SK-N-SH (cell line): Measurements from ENCODE around the gene SYNGR4. TPM values are rescaled to one million over a fixed set of nuclear protein-coding genes. Genes with fewer than 3 reads are reported as not detected.

Experiments used
- CTCF ChIA-PET: fragments of 300-600, 350-600 bp; formaldehyde crosslinking; extraction: SDS; loops from one replicate; lab custom pipeline; 2021; lab: Yijun Ruan, JAX
- POLR2A ChIA-PET: fragments of 350-600 bp; sonication (Branson Sonifier 250); formaldehyde crosslinking; extraction: SDS; loops from one replicate; lab custom pipeline; 2020; ENCODE audit warnings: antibody characterized with exemption, inconsistent platforms; lab: Yijun Ruan, JAX
- DNase-seq: peaks from one replicate; pipeline ENCODE4 v3.0.0; 2012
- H2AFZ ChIP-seq: fragments of 200-600 bp; sonication (generic); 2 replicates; pipeline ENCODE4 v1.8.1; 2016; ENCODE audit warnings: antibody characterized with exemption, mild to moderate bottlenecking, low read depth
- H3F3A ChIP-seq: fragments of 200-600 bp; sonication (generic); replicated peaks from 2 replicates; pipeline ENCODE3; 2016; ENCODE audit warnings: antibody characterized with exemption, mild to moderate bottlenecking; ENCODE audit not compliant: insufficient read depth
- H3K27ac ChIP-seq, 2 experiments: fragments of 200-500 bp in 1 of 2; fragments of 200-600 bp in 1 of 2; sonication (Bioruptor generic) in 1 of 2; sonication (generic), shearing (Covaris generic) in 1 of 2; 2 replicates each; pipeline versions ENCODE4 v1.5.1 to v1.6.1; 2014 to 2016; ENCODE audit warnings: low read depth in 2 of 2, inconsistent platforms in 1 of 2, low read length in 1 of 2, mild to moderate bottlenecking in 1 of 2, mixed read lengths in 1 of 2
- H3K27me3 ChIP-seq: fragments of 200-600 bp; sonication (generic), shearing (Covaris generic); 2 replicates; pipeline ENCODE4 v1.6.1; 2016; ENCODE audit warnings: mixed run types; ENCODE audit not compliant: insufficient read depth
- H3K36me3 ChIP-seq, 2 experiments: fragments of 200-500 bp in 1 of 2; fragments of 200-600 bp in 1 of 2; sonication (Bioruptor generic) in 1 of 2; sonication (generic) in 1 of 2; replicated peaks in 1 of 2; 2 replicates each; pipeline versions ENCODE3 to v1.5.1; 2014 to 2016; ENCODE audit warnings: low read length in 1 of 2, mild to moderate bottlenecking in 1 of 2; ENCODE audit not compliant: insufficient read depth in 2 of 2, control insufficient read depth in 1 of 2
- H3K4me1 ChIP-seq, 2 experiments: fragments of 200-500 bp in 1 of 2; fragments of 200-600 bp in 1 of 2; sonication (Bioruptor generic) in 1 of 2; sonication (generic), shearing (Covaris generic) in 1 of 2; 2 replicates each; pipeline versions ENCODE4 v1.5.1 to v1.6.1; 2014 to 2016; ENCODE audit warnings: low read depth in 1 of 2, low read length in 1 of 2, mixed run types in 1 of 2; ENCODE audit not compliant: insufficient read depth in 2 of 2, control insufficient read depth in 1 of 2
- H3K4me2 ChIP-seq: fragments of 200-600 bp; sonication (generic), shearing (Covaris generic); 2 replicates; pipeline ENCODE4 v1.6.1; 2017; ENCODE audit warnings: mixed run types
- H3K4me3 ChIP-seq, 2 experiments: fragments of 200-500 bp in 1 of 2; fragments of 200-600 bp in 1 of 2; sonication (Bioruptor generic) in 1 of 2; sonication (generic), shearing (Covaris generic) in 1 of 2; 2 replicates each; pipeline versions ENCODE4 v1.5.1 to v1.8.1; 2014 to 2016; ENCODE audit warnings: low read depth in 2 of 2, inconsistent platforms in 1 of 2, low read length in 1 of 2, mild to moderate bottlenecking in 1 of 2, mixed read lengths in 1 of 2, moderate library complexity in 1 of 2
- H3K79me2 ChIP-seq: fragments of 200-600 bp; sonication (generic); 2 replicates; pipeline ENCODE4 v1.8.1; 2017; ENCODE audit warnings: mild to moderate bottlenecking; ENCODE audit not compliant: insufficient read depth
- H3K9ac ChIP-seq: fragments of 200-600 bp; sonication (generic); 2 replicates; pipeline ENCODE4 v1.6.1; 2017; ENCODE audit warnings: mixed run types
- H3K9me2 ChIP-seq: fragments of 200-600 bp; sonication (generic); 2 replicates; pipeline ENCODE4 v1.6.1; 2017; ENCODE audit warnings: mixed run types
- H3K9me3 ChIP-seq: fragments of 200-600 bp; sonication (generic); 2 replicates; pipeline ENCODE4 v1.6.1; 2017; ENCODE audit warnings: mixed run types, mild to moderate bottlenecking, moderate library complexity
- H4K20me1 ChIP-seq: fragments of 200-600 bp; sonication (generic); 2 replicates; pipeline ENCODE4 v1.6.1; 2017; ENCODE audit warnings: mild to moderate bottlenecking, mixed run types; ENCODE audit not compliant: insufficient read depth
- ELF1 ChIP-seq: IDR thresholded peaks from 2 replicates; pipeline ENCODE4 v1.4.0; 2012
- FOSL2 ChIP-seq: IDR thresholded peaks from 2 replicates; pipeline ENCODE4 v1.4.0; 2012; ENCODE audit warnings: low read depth, mild to moderate bottlenecking, moderate library complexity, borderline replicate concordance
- FOXJ3 ChIP-seq: sonication (generic); formaldehyde crosslinking; IDR thresholded peaks from 2 replicates; pipeline ENCODE4 v1.5.1; 2020; ENCODE audit warnings: mild to moderate bottlenecking, missing genetic modification reagents
- FOXM1 ChIP-seq: IDR thresholded peaks from 2 replicates; pipeline ENCODE4 v1.4.0; 2012; ENCODE audit warnings: low read depth, mild to moderate bottlenecking
- GATA2 ChIP-seq: sonication (generic); formaldehyde crosslinking; IDR thresholded peaks from 2 replicates; pipeline ENCODE4 v1.5.0; 2020; ENCODE audit warnings: mild to moderate bottlenecking, missing genetic modification reagents
- IRF3 ChIP-seq: fragments of 150-350 bp; IDR thresholded peaks from 2 replicates; pipeline ENCODE4 v1.6.1; 2016; ENCODE audit warnings: mild to moderate bottlenecking, low read depth, low read length
- JUND ChIP-seq: IDR thresholded peaks from 2 replicates; pipeline ENCODE4 v1.4.0; 2012
- NRF1 ChIP-seq: IDR thresholded peaks from 2 replicates; pipeline ENCODE4 v1.6.1; 2012; ENCODE audit warnings: low read depth, mild to moderate bottlenecking, low read length
- PBX3 ChIP-seq: IDR thresholded peaks from 2 replicates; pipeline ENCODE4; 2012
- RAD21 ChIP-seq: IDR thresholded peaks from 2 replicates; pipeline ENCODE4 v1.6.1; 2012; ENCODE audit warnings: mild to moderate bottlenecking, low read length
- RCOR1 ChIP-seq: fragments of 150-350 bp; IDR thresholded peaks from 2 replicates; pipeline ENCODE4 v1.6.1; 2017; ENCODE audit warnings: antibody characterized with exemption, low read length
- REST ChIP-seq: IDR thresholded peaks from 2 replicates; pipeline ENCODE4 v1.6.1; 2012; ENCODE audit warnings: mild to moderate bottlenecking, low read depth, low read length, moderate library complexity
- RXRA ChIP-seq: IDR thresholded peaks from 2 replicates; pipeline ENCODE4 v1.4.0; 2012; ENCODE audit warnings: low read depth, mild to moderate bottlenecking, borderline replicate concordance
- TEAD4 ChIP-seq: IDR thresholded peaks from 2 replicates; pipeline ENCODE4 v1.4.0; 2012; ENCODE audit warnings: mild to moderate bottlenecking, borderline replicate concordance; ENCODE audit not compliant: insufficient read depth
- USF2 ChIP-seq: fragments of 150-350 bp; IDR thresholded peaks from 2 replicates; pipeline ENCODE4 v1.6.1; 2017; ENCODE audit warnings: antibody characterized with exemption, low read length, low read depth, borderline replicate concordance
- YY1 ChIP-seq: IDR thresholded peaks from 2 replicates; pipeline ENCODE4 v1.4.0; 2012; ENCODE audit warnings: low read depth, mild to moderate bottlenecking
- ZBTB33 ChIP-seq: IDR thresholded peaks from 2 replicates; pipeline ENCODE4 v1.4.0; 2012; ENCODE audit warnings: low read depth, borderline replicate concordance
- WGBS: methylation state at CpG from one replicate; pipeline ENCODE4 v1.1.6; 2017; ENCODE audit warnings: low lambda C conversion rate; 5-methylcytosine and 5-hydroxymethylcytosine counted together
- polyA plus RNA-seq, 3 experiments: library from polyadenylated mRNA; depleted of rRNA; stranded (reverse); fragments of >200 nt; gene quantifications; 2 replicates each; pipeline ENCODE4 v1.2.3, GENCODE V29; 2012

SYNGR4 gene
- polyA plus RNA-seq, 1 of the 3 experiments (the other 2 are of a cell fraction): 0.08 TPM

GRCh38 chr19:48363500-48363809 lies 712 bp upstream of the SYNGR4 start:
- Histone ChIP-seq H3F3A (peaks cover 6% of the 10 kb centered on the region), H3K27ac (peak overlapping the region; percentile 74 to 85), H3K79me2 (no peaks in the 10 kb centered on the region), H3K9ac (peak overlapping the region; percentile 83), H2AFZ (peak overlapping the region; percentile 78), H3K4me2 (peak overlapping the region; percentile 98), H3K36me3 (no peaks in the 10 kb centered on the region), H4K20me1 (no peaks in the 10 kb centered on the region), H3K9me2 (no peaks in the 10 kb centered on the region), H3K4me1 (peaks cover 4 to 14% of the 10 kb centered on the region in 2 experiments; a peak in 1 of 4 replicates), H3K4me3 (peak overlapping the region; percentile 62 to 80), H3K27me3 (no peaks in the 10 kb centered on the region), H3K9me3 (no peaks in the 10 kb centered on the region)
- POLR2A ChIA-PET: interaction anchor here (0.5 to 2.1 kb wide), 5 partner anchors 9 to 190 kb away, joined by 3 to 11 read pairs (median 5); partner anchors contain the start of gene KDELR1
- DNase-seq: no peak
- TF ChIP-seq REST (0 out of 2 replicates have a peak, but pooled peaks have one; percentile 1), ZBTB33 (no peak)
- 1% methylated on average over 9 of the region's 10 CpGs for WGBS
- CTCF ChIA-PET: interaction anchor here (0.7 to 3.4 kb wide), 7 partner anchors 8 to 82 kb away, joined by 3 to 14 read pairs (median 3); partner anchors contain the start of gene KDELR1

GRCh38 chr19:48364598-48365348 lies 606 bp downstream of the SYNGR4 start:
- no peaks in the 10 kb centered on the region for H3K9me2 ChIP-seq
- WGBS: 93% methylated on average over 10 of the region's 10 CpGs
- H3K9ac ChIP-seq: peak overlapping the region; percentile 83; the same call in 1 of the 2 replicates
- peak overlapping the region; percentile 40 to 74; a peak in 3 of 4 replicates for H3K27ac ChIP-seq
- peak overlapping the region; percentile 81 for H2AFZ ChIP-seq
- ChIA-PET POLR2A (interaction anchor here (0.6 to 2.1 kb wide), 2 partner anchors 26 to 161 kb away, joined by 3 to 11 read pairs; partner anchors contain the start of gene KDELR1), CTCF (interaction anchor here (0.9 to 3.4 kb wide), 4 partner anchors 24 to 31 kb away, joined by 3 to 14 read pairs (median 4); partner anchors contain the start of genes GRIN2D and KDELR1)
- no peaks in the 10 kb centered on the region for H3K79me2 ChIP-seq
- peak overlapping the region in 1 of 2 experiments; percentile 62; a peak in 1 of 4 replicates for H3K4me3 ChIP-seq
- H3K9me3 ChIP-seq: no peaks in the 10 kb centered on the region
- H3F3A ChIP-seq: peaks cover 6% of the 10 kb centered on the region
- no peaks in the 10 kb centered on the region for H4K20me1 ChIP-seq
- peaks cover 4 to 26% of the 10 kb centered on the region in 2 experiments; a peak in 1 of 4 replicates for H3K4me1 ChIP-seq
- peak overlapping the region; percentile 67; the same call in 1 of the 2 replicates for H3K4me2 ChIP-seq
- DNase-seq: no peak
- H3K36me3 ChIP-seq: no peaks in the 10 kb centered on the region
- TF ChIP-seq PBX3: no peak
- no peak for TF ChIP-seq FOXJ3 (CRISPR knock-in tag)
- no peak for TF ChIP-seq FOXM1
- TF ChIP-seq RAD21: no peak
- TF ChIP-seq JUND: no peak
- no peak for TF ChIP-seq GATA2 (CRISPR knock-in tag)
- no peak for TF ChIP-seq TEAD4
- no peak for TF ChIP-seq RXRA
- no peak for TF ChIP-seq FOSL2
- no peak for TF ChIP-seq YY1
- no peak for TF ChIP-seq NRF1
- no peak for TF ChIP-seq RCOR1
- no peak for TF ChIP-seq ELF1
- no peak for TF ChIP-seq IRF3
- TF ChIP-seq USF2: no peak
- H3K27me3 ChIP-seq: no peaks in the 10 kb centered on the region
